ENCODE data around the gene APOBEC3G.

Gene APOBEC3G

GRCh38 chr22:39091126-39092081 is 14.3 kb downstream of the APOBEC3G start:
- DNase-seq = no peak

GRCh38 chr22:39092111-39092862 is 15.2 kb downstream of the APOBEC3G start:
- DNase-seq = no peak

GRCh38 chr22:39094717-39095389 is 17.8 kb downstream of the APOBEC3G start:
- DNase-seq = no peak

DNA sequence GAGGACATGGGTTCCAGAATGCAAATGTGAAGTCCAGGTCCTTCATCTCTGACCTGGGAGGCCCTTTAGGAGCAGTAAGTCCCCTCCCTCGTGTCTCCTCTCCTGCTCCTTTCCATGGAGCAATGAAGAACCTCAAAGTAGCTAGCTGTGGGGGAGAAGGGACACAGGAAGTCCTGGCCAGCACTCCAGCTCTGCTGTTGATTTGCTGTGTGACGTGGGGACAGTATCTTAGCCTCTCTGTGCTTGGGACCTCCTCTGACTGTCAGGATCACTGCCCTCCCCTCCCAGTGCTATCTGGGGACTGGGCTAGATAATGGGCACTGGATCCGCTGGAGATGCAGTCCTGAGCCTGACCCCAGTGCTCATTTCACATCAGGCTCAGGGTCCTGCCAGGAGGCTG is 18.9 kb downstream of the APOBEC3G start:
- no peak for DNase-seq

DNA sequence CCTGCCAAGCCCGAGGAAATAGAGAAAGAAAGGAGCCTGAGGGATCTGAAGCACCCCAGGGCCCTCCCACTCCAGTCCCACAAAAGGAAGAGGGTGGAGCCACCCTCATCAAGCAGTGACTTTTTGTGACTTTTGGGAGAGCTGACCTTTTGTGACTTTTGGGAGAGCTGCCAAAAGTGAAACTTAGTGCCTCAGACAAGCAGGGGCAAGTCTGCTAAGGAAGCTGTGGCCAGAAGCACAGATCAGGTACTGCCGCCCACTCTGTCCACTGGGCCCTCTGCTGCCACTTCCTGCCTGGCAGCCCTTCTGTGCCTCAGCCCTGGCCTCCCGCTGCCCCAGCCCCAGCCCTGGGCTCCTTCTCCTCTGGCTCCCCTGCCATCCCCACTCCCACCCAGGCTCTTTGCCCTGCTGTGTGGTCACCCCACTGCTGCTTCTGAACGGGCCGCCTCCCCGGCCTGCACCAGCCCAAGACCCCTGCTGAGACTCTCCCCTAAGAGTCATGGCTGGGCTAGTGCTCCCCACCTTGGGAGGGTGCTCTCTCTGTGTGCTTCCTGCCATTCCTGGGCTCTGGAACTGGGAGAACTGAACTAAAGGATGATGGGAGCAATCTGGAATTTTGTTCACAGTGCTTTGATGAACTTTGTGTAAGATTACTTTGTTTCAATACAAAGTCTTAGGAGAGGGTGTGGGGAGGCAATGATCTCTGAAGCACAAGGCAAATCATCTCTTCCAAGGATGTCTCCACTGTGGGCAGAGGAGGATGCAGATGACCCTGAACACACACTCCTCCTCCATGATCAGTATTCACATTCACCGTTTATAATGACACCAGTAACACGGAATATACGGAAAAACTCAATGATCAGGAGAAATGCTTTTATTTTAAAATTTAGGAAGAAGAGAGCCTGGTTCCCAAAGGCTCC is 20.3 kb downstream of the APOBEC3G start, which contains the start of gene APOBEC3H:
Gene APOBEC3H (plus strand): TSS at position 147 of the 923 bp plus-strand sequence. CDS start 3,035 bp downstream, outside the sequence.
- no peak for DNase-seq

GRCh38 chr22:39098026-39098425 is 21.0 kb downstream of the APOBEC3G start:
- peak; percentile 45 for DNase-seq

DNA sequence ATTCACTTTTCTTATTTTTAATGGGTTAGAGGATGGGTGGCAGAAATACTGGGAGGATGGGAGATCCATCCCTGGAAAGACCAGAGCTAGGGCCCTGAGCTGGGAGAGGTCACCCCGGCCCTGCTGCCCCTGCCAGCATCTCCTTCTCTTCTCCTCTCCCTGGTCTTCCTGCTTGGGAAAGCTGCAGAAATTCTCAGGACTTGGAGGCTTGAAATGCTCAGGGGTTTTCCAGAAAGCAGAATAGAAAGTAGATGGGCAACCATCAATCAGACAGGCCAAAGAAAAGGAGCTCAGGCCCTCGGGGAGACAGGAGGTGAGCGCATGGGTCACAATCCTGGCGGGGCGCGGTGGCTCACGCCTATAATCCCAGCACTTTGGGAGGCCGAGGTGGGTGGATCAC is 21.5 kb downstream of the APOBEC3G start:
- DNase-seq = no peak

GRCh38 chr22:39101226-39101625 is 24.2 kb downstream of the APOBEC3G start:
- DNase-seq = no peak

DNA sequence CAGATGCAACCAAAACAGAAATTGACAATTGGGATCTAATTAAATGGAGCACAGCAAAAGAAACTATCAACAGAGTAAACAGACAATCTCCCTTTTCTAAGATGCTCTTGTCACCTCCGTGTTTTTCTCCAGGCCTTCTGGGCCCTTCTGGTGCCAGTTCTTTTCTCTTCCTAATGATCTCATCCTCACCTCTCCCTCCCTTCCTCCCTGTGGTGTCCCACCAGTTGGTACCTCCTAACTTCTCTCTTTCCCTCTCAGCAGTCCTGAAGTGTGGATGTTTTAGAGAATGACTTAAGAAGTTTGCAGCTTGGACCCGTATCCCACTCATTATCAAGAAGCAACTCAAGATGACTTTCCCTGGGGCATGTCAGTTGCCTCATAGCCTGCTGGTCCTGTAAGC is 26.4 kb downstream of the APOBEC3G start:
- no peak for DNase-seq

- DNase-seq = no peak
Measured at GRCh38 chr22:39106326-39106725, 29.3 kb downstream of the APOBEC3G start.

GRCh38 chr22:39108487-39108886 is 31.4 kb downstream of the APOBEC3G start:
- no peak for DNase-seq

DNA sequence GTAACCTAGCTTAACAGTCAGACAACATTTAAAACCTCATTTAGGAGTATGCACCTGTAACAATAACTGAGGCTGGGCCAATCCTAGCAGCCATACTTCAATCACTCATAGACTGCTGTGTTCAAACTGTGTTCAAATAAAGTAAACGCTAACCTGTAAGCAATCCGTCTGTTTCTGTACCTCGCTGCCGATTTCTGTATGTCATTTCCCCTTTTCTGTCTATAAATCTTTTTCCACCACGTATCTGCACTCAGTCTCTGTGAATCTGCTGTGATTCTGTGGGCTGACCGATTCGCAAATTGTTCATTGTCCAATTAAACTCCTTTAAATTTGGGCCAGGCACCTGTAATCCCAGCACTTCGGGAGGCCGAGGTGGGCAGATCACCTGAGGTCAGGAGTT is 32.3 kb downstream of the APOBEC3G start:
- no peak for DNase-seq

GRCh38 chr22:39110631-39111561 is 33.8 kb downstream of the APOBEC3G start:
- peak; percentile 51 for DNase-seq

GRCh38 chr22:39114112-39114511 is 37.0 kb downstream of the APOBEC3G start:
- DNase-seq = no peak

GRCh38 chr22:39115570-39115969 is 38.5 kb downstream of the APOBEC3G start:
- DNase-seq = no peak

DNA sequence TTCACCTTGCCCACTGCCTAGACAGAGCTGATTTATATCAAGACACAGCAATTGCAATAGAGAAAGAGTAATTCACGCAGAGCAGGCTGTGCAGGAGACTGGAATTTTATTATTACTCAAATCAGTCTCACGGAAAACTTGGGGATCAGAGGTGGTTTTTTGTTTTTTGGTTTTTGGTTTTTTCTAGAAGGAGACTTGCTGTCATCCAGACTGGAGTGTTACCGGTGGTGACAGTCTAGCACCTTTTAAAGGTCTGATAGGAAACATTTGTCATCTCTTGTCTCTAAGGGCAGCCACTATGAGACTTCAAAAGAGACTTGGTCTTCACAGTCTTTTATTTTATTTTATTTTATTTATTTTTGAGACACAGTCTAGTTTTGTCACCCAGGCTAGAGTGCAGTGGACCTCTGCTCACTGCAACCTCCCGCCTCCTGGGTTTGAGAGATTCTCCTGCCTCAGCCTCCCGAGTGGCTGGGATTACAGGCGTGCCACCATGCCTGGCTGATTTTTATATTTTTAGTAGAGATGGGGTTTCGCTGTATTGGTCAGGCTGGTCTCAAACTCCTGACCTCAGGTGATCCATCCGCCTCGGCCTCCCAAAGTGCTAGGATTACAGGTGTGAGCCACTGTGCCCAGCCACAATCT is 39.0 kb downstream of the APOBEC3G start:
- no peak for DNase-seq

DNA sequence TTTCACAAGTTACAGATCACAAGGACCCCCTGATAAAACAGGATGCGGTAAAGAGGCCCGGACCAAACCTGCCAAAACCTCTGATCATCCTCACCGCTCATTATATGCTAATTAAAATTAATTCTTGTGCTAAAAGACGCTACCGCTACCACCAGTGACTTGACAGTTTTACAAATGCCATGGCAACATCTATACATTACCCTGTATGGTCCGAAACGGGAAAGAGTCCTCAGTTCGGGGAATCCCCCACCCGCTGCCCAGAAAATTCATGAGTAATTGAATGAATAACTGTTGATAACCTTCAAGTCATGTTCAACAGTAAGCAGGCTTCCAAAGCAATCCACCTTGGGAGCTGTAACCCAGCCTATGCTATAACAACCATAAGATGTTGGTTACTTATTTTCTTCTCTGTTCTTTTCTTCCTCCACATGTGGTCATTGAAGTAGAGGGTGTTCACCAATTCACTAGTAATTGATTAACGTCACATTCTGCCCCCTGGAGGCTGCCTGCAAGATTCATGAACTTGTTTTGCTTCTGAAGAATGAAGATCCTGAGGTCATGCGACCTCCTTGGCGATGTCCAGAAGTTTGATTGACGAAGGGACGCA is 40.6 kb downstream of the APOBEC3G start:
- no peak for DNase-seq

DNA sequence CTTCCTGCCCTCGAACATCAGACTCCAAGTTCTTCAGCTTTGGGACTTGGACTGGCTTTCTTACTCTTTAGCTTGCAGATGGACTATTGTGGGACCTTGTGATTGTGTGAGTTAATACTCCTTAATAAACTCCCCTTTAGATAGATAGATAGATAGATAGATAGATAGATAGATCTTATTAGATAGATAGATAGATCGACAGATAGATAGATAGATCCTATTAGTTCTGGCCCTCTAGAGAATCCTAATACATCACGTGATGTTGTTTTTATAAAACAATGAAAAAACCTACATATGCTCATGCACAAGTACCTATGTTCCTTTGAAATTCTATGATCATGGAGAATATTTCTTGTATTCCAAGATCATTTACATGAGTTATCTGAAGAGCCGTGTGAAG is 43.9 kb downstream of the APOBEC3G start:
- no peak for DNase-seq

DNA sequence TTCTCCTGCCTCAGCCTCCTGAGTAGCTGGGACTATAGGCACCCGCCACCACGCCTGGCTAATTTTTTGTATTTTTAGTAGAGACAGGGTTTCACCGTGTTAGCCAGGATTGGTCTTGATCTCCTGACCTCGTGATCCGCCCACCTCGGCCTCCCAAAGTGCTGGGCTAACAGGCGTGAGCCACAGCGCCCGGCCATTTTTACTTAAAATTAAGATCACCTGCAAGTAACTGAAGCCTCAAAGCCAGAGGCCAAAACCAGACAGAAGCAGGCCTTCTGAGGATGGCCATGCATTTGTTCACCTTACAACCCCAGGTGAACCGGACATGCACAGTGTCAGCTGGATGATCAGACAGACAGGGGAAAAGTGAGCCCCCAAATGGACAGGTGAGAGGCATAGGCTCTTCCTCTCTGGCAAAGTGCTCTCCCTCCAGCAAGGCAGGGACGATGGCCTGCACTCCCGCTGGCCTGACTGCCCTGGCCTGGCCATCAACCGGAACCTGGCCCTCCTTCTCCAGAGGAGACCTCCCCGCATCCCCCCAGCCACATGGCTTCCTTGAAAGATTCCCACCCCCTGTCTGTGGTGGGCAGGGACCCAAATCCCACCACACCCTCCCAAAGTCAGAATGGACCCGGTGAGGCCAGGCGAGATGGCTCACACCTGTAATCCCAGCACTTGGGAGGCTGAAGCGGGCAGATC is 45.8 kb downstream of the APOBEC3G start:
- no peak for DNase-seq
